WTC11 (cell line): ENCODE data around the gene WDR47. TPM values are rescaled to one million over a fixed set of nuclear protein-coding genes. Genes with fewer than 3 reads are reported as not detected.

Experiments
- ATAC-seq: fragments of 200-7000 bp; cut with Tn5 transposase; 2 replicates; pipeline ENCODE4 v1.10.0; 2021; ENCODE audit warnings: mild to moderate bottlenecking, moderate library complexity
- CTCF ChIA-PET: fragments of 300-600 bp; sonication (Branson Sonifier 250); formaldehyde crosslinking; loops from one replicate; lab custom pipeline; 2021; ENCODE audit warnings: antibody characterized with exemption; lab: Charles Lee
- POLR2A ChIA-PET: fragments of 350-600 bp; sonication (Branson Sonifier 250); formaldehyde crosslinking; loops from one replicate; lab custom pipeline; 2021; ENCODE audit warnings: antibody characterized with exemption; lab: Charles Lee
- DNase-seq: peaks from one replicate; pipeline ENCODE4 v3.0.0; 2021; ENCODE audit warnings: low spot score
- H3K27ac Mint-ChIP-seq: 2 replicates; pipeline ENCODE4 v1.8.0; 2021; ENCODE audit warnings: mixed read lengths
- H3K27me3 Mint-ChIP-seq: 2 replicates; pipeline ENCODE4 v1.8.0; 2021; ENCODE audit warnings: low read depth, mild to moderate bottlenecking, moderate library complexity, mixed read lengths
- H3K36me3 Mint-ChIP-seq: 2 replicates; pipeline ENCODE4 v1.8.0; 2021; ENCODE audit warnings: mixed read lengths
- H3K4me1 Mint-ChIP-seq: 2 replicates; pipeline ENCODE4 v1.8.0; 2022; ENCODE audit warnings: mixed read lengths
- H3K4me3 Mint-ChIP-seq: 2 replicates; pipeline ENCODE4 v1.8.0; 2021; ENCODE audit warnings: mild to moderate bottlenecking, moderate library complexity, mixed read lengths
- H3K9me3 Mint-ChIP-seq: 2 replicates; pipeline ENCODE4 v1.8.0; 2021; ENCODE audit warnings: mixed read lengths
- ATF3 ChIP-seq: sonication (generic); formaldehyde crosslinking; conservative IDR thresholded peaks from 2 replicates; pipeline ENCODE4 v1.8.1; 2022; ENCODE audit warnings: mild to moderate bottlenecking, missing genetic modification reagents
- CREM ChIP-seq: sonication (generic); formaldehyde crosslinking; IDR thresholded peaks from 2 replicates; pipeline ENCODE4 v1.8.1; 2022; ENCODE audit warnings: mild to moderate bottlenecking, missing genetic modification reagents, moderate library complexity
- CTCF ChIP-seq: fragments of 200-600 bp; IDR thresholded peaks from 2 replicates; pipeline ENCODE4 v1.8.0; 2022; ENCODE audit warnings: antibody characterized with exemption
- EMX1 ChIP-seq: fragments of 250-450 bp; sonication (Bioruptor Pico); IDR thresholded peaks from 2 replicates; pipeline ENCODE4 v1.8.0; 2021; ENCODE audit warnings: mild to moderate bottlenecking
- FOXJ3 ChIP-seq: sonication (generic); formaldehyde crosslinking; IDR thresholded peaks from 2 replicates; pipeline ENCODE4 v1.9.0; 2021; ENCODE audit warnings: missing genetic modification reagents, mild to moderate bottlenecking, borderline replicate concordance
- FOXP4 ChIP-seq: sonication (generic); formaldehyde crosslinking; IDR thresholded peaks from 2 replicates; pipeline ENCODE4 v1.8.0; 2022; ENCODE audit warnings: mild to moderate bottlenecking, missing genetic modification reagents
- HMGA2 ChIP-seq: fragments of 250-450 bp; sonication (Bioruptor Pico); IDR thresholded peaks from 2 replicates; pipeline ENCODE4 v1.4.0; 2021; ENCODE audit warnings: mild to moderate bottlenecking, moderate library complexity
- IRF1 ChIP-seq: sonication (generic); formaldehyde crosslinking; IDR thresholded peaks from 2 replicates; pipeline ENCODE4 v1.8.0; 2023; ENCODE audit warnings: missing genetic modification reagents
- IRF2 ChIP-seq: sonication (generic); formaldehyde crosslinking; IDR thresholded peaks from 2 replicates; pipeline ENCODE4 v1.8.0; 2022; ENCODE audit warnings: low read depth, missing genetic modification reagents, borderline replicate concordance
- JAZF1 ChIP-seq: fragments of 250-450 bp; sonication (Bioruptor Pico); IDR thresholded peaks from 2 replicates; pipeline ENCODE4 v1.9.0; 2021; ENCODE audit warnings: moderate library complexity, mild to moderate bottlenecking, inconsistent platforms
- KAT7 ChIP-seq: sonication (generic); formaldehyde crosslinking; IDR thresholded peaks from 2 replicates; pipeline ENCODE4 v1.8.1; 2023; ENCODE audit warnings: missing genetic modification reagents, mild to moderate bottlenecking, borderline replicate concordance
- SMAD3 ChIP-seq: sonication (generic); formaldehyde crosslinking; IDR thresholded peaks from 2 replicates; pipeline ENCODE4 v1.8.0; 2022; ENCODE audit warnings: missing genetic modification reagents, mild to moderate bottlenecking, borderline replicate concordance
- SMAD4 ChIP-seq: sonication (generic); formaldehyde crosslinking; IDR thresholded peaks from 2 replicates; pipeline ENCODE4 v1.8.0; 2022; ENCODE audit warnings: mild to moderate bottlenecking, missing genetic modification reagents
- SP1 ChIP-seq: sonication (generic); formaldehyde crosslinking; conservative IDR thresholded peaks from 2 replicates; pipeline ENCODE4 v1.8.1; 2022; ENCODE audit warnings: missing genetic modification reagents
- USF1 ChIP-seq: sonication (generic); formaldehyde crosslinking; IDR thresholded peaks from 2 replicates; pipeline ENCODE4 v1.8.0; 2022; ENCODE audit warnings: mild to moderate bottlenecking, missing genetic modification reagents
- ZBTB43 ChIP-seq: sonication (generic); formaldehyde crosslinking; IDR thresholded peaks from 2 replicates; pipeline ENCODE4 v1.8.1; 2023; ENCODE audit warnings: mild to moderate bottlenecking, missing genetic modification reagents
- ZMAT4 ChIP-seq: fragments of 250-450 bp; sonication (Bioruptor Pico); IDR thresholded peaks from 2 replicates; pipeline ENCODE4 v1.9.0; 2021; ENCODE audit warnings: mild to moderate bottlenecking
- ZNF219 ChIP-seq: sonication (generic); formaldehyde crosslinking; IDR thresholded peaks from 2 replicates; pipeline ENCODE4 v1.8.0; 2023; ENCODE audit warnings: missing genetic modification reagents, mild to moderate bottlenecking, borderline replicate concordance
- ZNF512 ChIP-seq: sonication (generic); formaldehyde crosslinking; IDR thresholded peaks from 2 replicates; pipeline ENCODE4 v1.8.1; 2022; ENCODE audit warnings: missing genetic modification reagents, borderline replicate concordance
- total RNA-seq: library from RNA; stranded (reverse); gene quantifications from 3 replicates; pipeline ENCODE4 v1.2.3, GENCODE V29; 2021

WDR47 gene
- total RNA-seq, 1 experiment from 2014 or later = 7.0 TPM

- no peak for ATAC-seq
- Mint-ChIP-seq H3K36me3 (no peaks in the 10 kb centered on the region), H3K4me1 (0 out of 2 replicates have a peak, but pooled peaks cover 3% of the 10 kb centered on the region), H3K4me3 (no peak overlapping the region), H3K27me3 (no peaks in the 10 kb centered on the region; the same call in 1 of the 2 replicates), H3K27ac (no peak overlapping the region), H3K9me3 (no peaks in the 10 kb centered on the region)
- POLR2A ChIA-PET = no interaction called here
- no peak for DNase-seq
- TF ChIP-seq IRF2 = no peak
- CTCF ChIA-PET = no interaction called here
Measured at GRCh38 chr1:109047339-109047738, 5.4 kb upstream of the WDR47 start.

GRCh38 chr1:109046671-109047070, 4.8 kb upstream of the WDR47 start:
- Mint-ChIP-seq H3K4me1 (0 out of 2 replicates have a peak, but pooled peaks cover 3% of the 10 kb centered on the region), H3K36me3 (no peaks in the 10 kb centered on the region), H3K9me3 (no peaks in the 10 kb centered on the region), H3K27me3 (no peaks in the 10 kb centered on the region; the same call in 1 of the 2 replicates), H3K27ac (no peak overlapping the region), H3K4me3 (no peak overlapping the region)
- ATAC-seq = no peak
- DNase-seq = no peak
- POLR2A ChIA-PET = no interaction called here
- TF ChIP-seq ZMAT4 (CRISPR knock-in tag) = no peak
- TF ChIP-seq SMAD4 (CRISPR knock-in tag) = no peak
- no peak for TF ChIP-seq HMGA2 (CRISPR knock-in tag)
- TF ChIP-seq KAT7 = no peak
- TF ChIP-seq FOXJ3 = no peak
- TF ChIP-seq FOXP4 (CRISPR knock-in tag) = no peak
- CTCF ChIA-PET = no interaction called here

- CTCF ChIA-PET = no interaction called here
- Mint-ChIP-seq H3K4me3 (no peak overlapping the region), H3K27me3 (no peaks in the 10 kb centered on the region; the same call in 1 of the 2 replicates), H3K27ac (no peak overlapping the region), H3K9me3 (no peaks in the 10 kb centered on the region), H3K36me3 (no peaks in the 10 kb centered on the region), H3K4me1 (peaks cover 5% of the 10 kb centered on the region)
- POLR2A ChIA-PET = no interaction called here
- DNase-seq (no peak), ATAC-seq (no peak)
- TF ChIP-seq SMAD3 (no peak), ZNF219 (CRISPR knock-in tag) (no peak), SP1 (CRISPR knock-in tag) (no peak), ZNF512 (no peak), CTCF (no peak), EMX1 (CRISPR knock-in tag) (no peak)
Measured at GRCh38 chr1:109045595-109045994, 3.7 kb upstream of the WDR47 start.

GRCh38 chr1:109040989-109041620, 797 bp downstream of the WDR47 start:
- H3K27ac Mint-ChIP-seq = no peak overlapping the region; the same call in 1 of the 2 replicates
- POLR2A ChIA-PET = no interaction called here
- CTCF ChIA-PET = interaction anchor here (1.7 kb wide), 1 partner anchor 13 kb away, joined by 9 read pairs; no protein-coding TSS in a partner anchor
- TF ChIP-seq JAZF1 (CRISPR knock-in tag) (no peak), ATF3 (no peak), USF1 (no peak), ZBTB43 (CRISPR knock-in tag) (no peak), IRF1 (no peak), CREM (CRISPR knock-in tag) (no peak; the same call in 1 of the 2 replicates)

More at GRCh38 chr1:109040989-109041620, 797 bp downstream of the WDR47 start:
- no peaks in the 10 kb centered on the region for H3K9me3 Mint-ChIP-seq
- DNase-seq (peak; percentile 39), ATAC-seq (peak; percentile 7)
- peak overlapping the region; percentile 86 for H3K4me3 Mint-ChIP-seq
- no peaks in the 10 kb centered on the region for H3K36me3 Mint-ChIP-seq
- H3K27me3 Mint-ChIP-seq = no peaks in the 10 kb centered on the region; the same call in 1 of the 2 replicates
- H3K4me1 Mint-ChIP-seq = peaks cover 12% of the 10 kb centered on the region
